ENCODE measurements around the gene CACNA1C. TPM values are rescaled to one million over a fixed set of nuclear protein-coding genes. Genes with fewer than 3 reads are reported as not detected.
A peak's percentile ranks its signal among the peaks of the same experiment; 100 is the strongest.

CACNA1C gene
- total and polyA plus RNA-seq, 4 donors, result 14.8 to 22.2 (median 18.3) TPM

DNA sequence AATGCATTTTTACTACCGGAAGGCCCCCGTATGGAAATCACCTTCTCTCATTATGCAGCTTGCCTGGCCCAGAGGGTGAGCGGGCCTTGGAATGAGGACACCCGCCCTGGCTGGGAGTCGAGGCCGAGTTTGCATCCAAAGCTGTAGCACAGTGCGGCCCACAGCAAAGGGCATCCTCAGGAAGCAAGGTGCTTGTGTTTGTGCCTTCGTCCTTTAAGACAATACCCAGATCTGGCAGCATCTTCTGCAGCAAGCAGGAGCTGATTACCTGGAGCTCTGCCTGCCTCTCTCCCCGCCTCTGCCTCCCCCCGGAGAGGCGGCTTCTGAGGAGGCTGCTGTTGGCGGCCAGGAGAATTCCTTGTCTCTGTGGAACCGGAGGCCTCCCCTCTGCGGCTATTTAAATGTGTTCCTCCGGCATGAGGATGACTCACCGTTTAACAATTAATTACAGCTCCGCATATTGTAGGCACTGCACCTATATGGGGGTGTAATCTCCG is 145.3 kb downstream of the CACNA1C start:
- DNase-seq (ENCODE audit: low read depth in 4 of 6, low spot score in 6 of 6), result peak in 2 of 6 donors; percentile 30 to 74
- H3K36me3 ChIP-seq (ENCODE audit: control insufficient read depth, insufficient read depth, low read length), result no peaks in the 10 kb centered on the region
- WGBS (ENCODE audit: insufficient coverage), result 27% methylated on average over 5 of the region's 18 CpGs

GRCh38 chr12:2198542-2198941 is 145.8 kb downstream of the CACNA1C start:
- no peaks in the 10 kb centered on the region for H3K27me3 ChIP-seq (ENCODE audit: control insufficient read depth, insufficient read depth, low read length)
- H3K4me3 ChIP-seq (ENCODE audit: low read depth, low read length), result no peak overlapping the region
- H3K4me1 ChIP-seq (ENCODE audit: control insufficient read depth, insufficient read depth, low read length), result peaks cover 18% of the 10 kb centered on the region
- H3K36me3 ChIP-seq (ENCODE audit: control insufficient read depth, insufficient read depth, low read length), result no peaks in the 10 kb centered on the region
- no peak overlapping the region for H3K27ac ChIP-seq (ENCODE audit: low read depth, low read length)
- no peak for DNase-seq (ENCODE audit: low read depth in 4 of 6, low spot score in 6 of 6)
- H3K9me3 ChIP-seq (ENCODE audit: control insufficient read depth, insufficient read depth, low read length), result peaks cover 3% of the 10 kb centered on the region
- no CpG with 5 or more reads among the region's 5 CpGs for WGBS (ENCODE audit: insufficient coverage)

More for the DNA sequence above, 145.3 kb downstream of the CACNA1C start:
- no peak overlapping the region for H3K4me3 ChIP-seq (ENCODE audit: low read depth, low read length)
- peaks cover 3% of the 10 kb centered on the region for H3K9me3 ChIP-seq (ENCODE audit: control insufficient read depth, insufficient read depth, low read length)
- H3K27ac ChIP-seq (ENCODE audit: low read depth, low read length), result no peak overlapping the region
- peaks cover 20% of the 10 kb centered on the region for H3K4me1 ChIP-seq (ENCODE audit: control insufficient read depth, insufficient read depth, low read length)
- H3K27me3 ChIP-seq (ENCODE audit: control insufficient read depth, insufficient read depth, low read length), result no peaks in the 10 kb centered on the region

GRCh38 chr12:2205996-2206395 is 153.2 kb downstream of the CACNA1C start:
- H3K27me3 ChIP-seq (ENCODE audit: control insufficient read depth, insufficient read depth, low read length), result no peaks in the 10 kb centered on the region

GRCh38 chr12:2208837-2209635 is 156.2 kb downstream of the CACNA1C start:
- H3K4me3 ChIP-seq (ENCODE audit: low read depth, low read length), result no peak overlapping the region
- H3K27me3 ChIP-seq (ENCODE audit: control insufficient read depth, insufficient read depth, low read length), result no peaks in the 10 kb centered on the region
- DNase-seq (ENCODE audit: low read depth in 4 of 6, low spot score in 6 of 6), result peak in 1 of 6 donors; percentile 59
- peaks cover 16% of the 10 kb centered on the region for H3K4me1 ChIP-seq (ENCODE audit: control insufficient read depth, insufficient read depth, low read length)
- H3K27ac ChIP-seq (ENCODE audit: low read depth, low read length), result no peak overlapping the region
- no peaks in the 10 kb centered on the region for H3K36me3 ChIP-seq (ENCODE audit: control insufficient read depth, insufficient read depth, low read length)
- no peaks in the 10 kb centered on the region for H3K9me3 ChIP-seq (ENCODE audit: control insufficient read depth, insufficient read depth, low read length)
- WGBS (ENCODE audit: insufficient coverage), result 74% methylated on average over 5 of the region's 18 CpGs

More at GRCh38 chr12:2205996-2206395, 153.2 kb downstream of the CACNA1C start:
- no peaks in the 10 kb centered on the region for H3K36me3 ChIP-seq (ENCODE audit: control insufficient read depth, insufficient read depth, low read length)
- no peak overlapping the region for H3K4me3 ChIP-seq (ENCODE audit: low read depth, low read length)
- WGBS (ENCODE audit: insufficient coverage), result 91% methylated on average over 7 of the region's 7 CpGs
- no peak for DNase-seq (ENCODE audit: low read depth in 4 of 6, low spot score in 6 of 6)
- peaks cover 3% of the 10 kb centered on the region for H3K9me3 ChIP-seq (ENCODE audit: control insufficient read depth, insufficient read depth, low read length)
- peaks cover 2% of the 10 kb centered on the region for H3K4me1 ChIP-seq (ENCODE audit: control insufficient read depth, insufficient read depth, low read length)
- no peak overlapping the region for H3K27ac ChIP-seq (ENCODE audit: low read depth, low read length)

GRCh38 chr12:2211119-2211518 is 158.3 kb downstream of the CACNA1C start:
- peaks cover 15% of the 10 kb centered on the region for H3K4me1 ChIP-seq (ENCODE audit: control insufficient read depth, insufficient read depth, low read length)
- H3K9me3 ChIP-seq (ENCODE audit: control insufficient read depth, insufficient read depth, low read length), result no peaks in the 10 kb centered on the region
- no peaks in the 10 kb centered on the region for H3K27me3 ChIP-seq (ENCODE audit: control insufficient read depth, insufficient read depth, low read length)
- WGBS (ENCODE audit: insufficient coverage), result 89% methylated on average over 1 of the region's 3 CpGs
- no peak overlapping the region for H3K27ac ChIP-seq (ENCODE audit: low read depth, low read length)
- DNase-seq (ENCODE audit: low read depth in 4 of 6, low spot score in 6 of 6), result no peak
- H3K36me3 ChIP-seq (ENCODE audit: control insufficient read depth, insufficient read depth, low read length), result no peaks in the 10 kb centered on the region
- H3K4me3 ChIP-seq (ENCODE audit: low read depth, low read length), result no peak overlapping the region

DNA sequence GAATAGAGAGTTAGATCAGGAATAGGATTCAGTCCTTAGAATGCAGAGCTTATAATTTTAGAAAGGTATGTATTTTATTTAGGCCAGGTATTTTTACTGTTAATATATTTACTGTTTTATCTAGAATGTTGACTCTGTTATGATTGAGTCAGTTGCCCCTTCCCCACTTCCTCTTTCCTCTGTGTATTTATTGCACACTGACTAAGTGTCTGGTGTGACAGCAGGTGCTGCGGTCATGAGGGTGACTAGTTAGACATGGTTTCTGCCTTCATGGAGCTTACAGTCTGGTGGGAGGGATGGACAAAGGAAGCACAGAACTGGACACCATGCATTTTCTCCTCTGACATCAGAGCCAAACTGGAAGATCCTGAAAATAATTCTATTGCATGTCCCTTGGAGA is 159.8 kb downstream of the CACNA1C start:
- Histone ChIP-seq H3K4me1 (ENCODE audit: control insufficient read depth, insufficient read depth, low read length) (peaks cover 15% of the 10 kb centered on the region), H3K27me3 (ENCODE audit: control insufficient read depth, insufficient read depth, low read length) (no peaks in the 10 kb centered on the region), H3K27ac (ENCODE audit: low read depth, low read length) (peak overlapping the region; percentile 50), H3K9me3 (ENCODE audit: control insufficient read depth, insufficient read depth, low read length) (no peaks in the 10 kb centered on the region), H3K36me3 (ENCODE audit: control insufficient read depth, insufficient read depth, low read length) (no peaks in the 10 kb centered on the region), H3K4me3 (ENCODE audit: low read depth, low read length) (no peak overlapping the region)
- DNase-seq (ENCODE audit: low read depth in 4 of 6, low spot score in 6 of 6), result no peak
- WGBS (ENCODE audit: insufficient coverage), result no CpG with 5 or more reads among the region's 1 CpG

- Histone ChIP-seq H3K27ac (ENCODE audit: low read depth, low read length) (peak overlapping the region; percentile 50), H3K4me1 (ENCODE audit: control insufficient read depth, insufficient read depth, low read length) (peaks cover 15% of the 10 kb centered on the region), H3K36me3 (ENCODE audit: control insufficient read depth, insufficient read depth, low read length) (no peaks in the 10 kb centered on the region), H3K4me3 (ENCODE audit: low read depth, low read length) (no peak overlapping the region), H3K9me3 (ENCODE audit: control insufficient read depth, insufficient read depth, low read length) (no peaks in the 10 kb centered on the region), H3K27me3 (ENCODE audit: control insufficient read depth, insufficient read depth, low read length) (no peaks in the 10 kb centered on the region)
- 15% methylated on average over 19 of the region's 21 CpGs for WGBS (ENCODE audit: insufficient coverage)
- DNase-seq (ENCODE audit: low read depth in 4 of 6, low spot score in 6 of 6), result peak; percentile 62 to 97 (median 78)
Observed at GRCh38 chr12:2212971-2213869, 160.4 kb downstream of the CACNA1C start.

GRCh38 chr12:2214411-2214810 is 161.6 kb downstream of the CACNA1C start:
- H3K4me3 ChIP-seq (ENCODE audit: low read depth, low read length), result no peak overlapping the region
- H3K27me3 ChIP-seq (ENCODE audit: control insufficient read depth, insufficient read depth, low read length), result no peaks in the 10 kb centered on the region
- no peaks in the 10 kb centered on the region for H3K36me3 ChIP-seq (ENCODE audit: control insufficient read depth, insufficient read depth, low read length)
- WGBS (ENCODE audit: insufficient coverage), result 90% methylated on average over 5 of the region's 8 CpGs
- H3K4me1 ChIP-seq (ENCODE audit: control insufficient read depth, insufficient read depth, low read length), result peaks cover 15% of the 10 kb centered on the region
- no peak for DNase-seq (ENCODE audit: low read depth in 4 of 6, low spot score in 6 of 6)
- no peaks in the 10 kb centered on the region for H3K9me3 ChIP-seq (ENCODE audit: control insufficient read depth, insufficient read depth, low read length)
- H3K27ac ChIP-seq (ENCODE audit: low read depth, low read length), result no peak overlapping the region

GRCh38 chr12:2215709-2216560 is 163.1 kb downstream of the CACNA1C start:
- no peaks in the 10 kb centered on the region for H3K36me3 ChIP-seq (ENCODE audit: control insufficient read depth, insufficient read depth, low read length)
- WGBS (ENCODE audit: insufficient coverage), result 92% methylated on average over 10 of the region's 11 CpGs
- H3K4me1 ChIP-seq (ENCODE audit: control insufficient read depth, insufficient read depth, low read length), result peaks cover 15% of the 10 kb centered on the region
- no peak overlapping the region for H3K4me3 ChIP-seq (ENCODE audit: low read depth, low read length)
- no peak for DNase-seq (ENCODE audit: low read depth in 4 of 6, low spot score in 6 of 6)
- no peaks in the 10 kb centered on the region for H3K27me3 ChIP-seq (ENCODE audit: control insufficient read depth, insufficient read depth, low read length)
- H3K9me3 ChIP-seq (ENCODE audit: control insufficient read depth, insufficient read depth, low read length), result no peaks in the 10 kb centered on the region
- no peak overlapping the region for H3K27ac ChIP-seq (ENCODE audit: low read depth, low read length)
